Nephron progenitor cell (in vitro differentiated cells): ENCODE measurements around the gene SMPD3.

Experiments used
- DNase-seq: peaks from one replicate; pipeline ENCODE4 v3.0.0; 2021
- H3K27ac Mint-ChIP-seq: 2 replicates; pipeline ENCODE4 v1.8.0; 2021; ENCODE audit warnings: mild to moderate bottlenecking, moderate library complexity, mixed read lengths
- H3K27me3 Mint-ChIP-seq: 2 replicates; pipeline ENCODE4 v1.8.0; 2021; ENCODE audit warnings: mild to moderate bottlenecking, low read depth, mixed read lengths; ENCODE audit not compliant: poor library complexity
- H3K36me3 Mint-ChIP-seq: 2 replicates; pipeline ENCODE4 v1.8.0; 2021; ENCODE audit warnings: low read depth, mixed read lengths
- H3K4me1 Mint-ChIP-seq: 2 replicates; pipeline ENCODE4 v1.8.0; 2021; ENCODE audit warnings: mixed read lengths
- H3K4me3 Mint-ChIP-seq: 2 replicates; pipeline ENCODE4 v1.8.0; 2021; ENCODE audit warnings: mild to moderate bottlenecking, moderate library complexity, mixed read lengths
- H3K9me3 Mint-ChIP-seq: 2 replicates; pipeline ENCODE4 v1.8.0; 2021; ENCODE audit warnings: mild to moderate bottlenecking, moderate library complexity, mixed read lengths
- TF ChIP-seq, protein P1 (sequence below): fragments of 200-600 bp; sonication (generic); IDR thresholded peaks from 2 replicates; pipeline ENCODE4 v1.5.0; 2021; ENCODE audit warnings: antibody characterized with exemption

The SMPD3 gene

DNA sequence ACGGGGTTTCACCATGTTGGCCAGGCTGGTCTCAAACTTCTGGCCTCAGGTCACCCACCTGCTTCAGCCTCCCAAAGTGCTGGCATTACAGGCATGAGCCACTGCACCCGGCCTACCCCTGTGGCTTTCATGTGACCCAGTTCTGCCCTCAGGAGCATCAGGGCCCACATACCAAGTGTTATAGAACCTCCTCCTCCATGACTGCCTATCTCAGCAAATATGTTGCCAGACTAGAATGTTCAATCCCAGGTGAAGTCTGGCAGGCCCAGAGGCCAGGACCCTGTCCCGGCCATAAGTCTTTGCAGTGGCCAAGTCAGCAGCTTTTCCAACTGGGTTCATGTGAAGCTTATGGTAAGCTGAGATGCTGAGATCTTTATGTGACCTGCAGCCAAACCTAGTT is 9.8 kb upstream of the SMPD3 start:
- TF ChIP-seq, protein P1, sequence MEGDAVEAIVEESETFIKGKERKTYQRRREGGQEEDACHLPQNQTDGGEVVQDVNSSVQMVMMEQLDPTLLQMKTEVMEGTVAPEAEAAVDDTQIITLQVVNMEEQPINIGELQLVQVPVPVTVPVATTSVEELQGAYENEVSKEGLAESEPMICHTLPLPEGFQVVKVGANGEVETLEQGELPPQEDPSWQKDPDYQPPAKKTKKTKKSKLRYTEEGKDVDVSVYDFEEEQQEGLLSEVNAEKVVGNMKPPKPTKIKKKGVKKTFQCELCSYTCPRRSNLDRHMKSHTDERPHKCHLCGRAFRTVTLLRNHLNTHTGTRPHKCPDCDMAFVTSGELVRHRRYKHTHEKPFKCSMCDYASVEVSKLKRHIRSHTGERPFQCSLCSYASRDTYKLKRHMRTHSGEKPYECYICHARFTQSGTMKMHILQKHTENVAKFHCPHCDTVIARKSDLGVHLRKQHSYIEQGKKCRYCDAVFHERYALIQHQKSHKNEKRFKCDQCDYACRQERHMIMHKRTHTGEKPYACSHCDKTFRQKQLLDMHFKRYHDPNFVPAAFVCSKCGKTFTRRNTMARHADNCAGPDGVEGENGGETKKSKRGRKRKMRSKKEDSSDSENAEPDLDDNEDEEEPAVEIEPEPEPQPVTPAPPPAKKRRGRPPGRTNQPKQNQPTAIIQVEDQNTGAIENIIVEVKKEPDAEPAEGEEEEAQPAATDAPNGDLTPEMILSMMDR = no peak
- Mint-ChIP-seq H3K36me3 (no peaks in the 10 kb centered on the region), H3K27me3 (peaks cover 3% of the 10 kb centered on the region), H3K27ac (no peak overlapping the region), H3K4me1 (peaks cover 6% of the 10 kb centered on the region), H3K4me3 (no peak overlapping the region), H3K9me3 (peaks cover 7% of the 10 kb centered on the region)
- DNase-seq = no peak

DNA sequence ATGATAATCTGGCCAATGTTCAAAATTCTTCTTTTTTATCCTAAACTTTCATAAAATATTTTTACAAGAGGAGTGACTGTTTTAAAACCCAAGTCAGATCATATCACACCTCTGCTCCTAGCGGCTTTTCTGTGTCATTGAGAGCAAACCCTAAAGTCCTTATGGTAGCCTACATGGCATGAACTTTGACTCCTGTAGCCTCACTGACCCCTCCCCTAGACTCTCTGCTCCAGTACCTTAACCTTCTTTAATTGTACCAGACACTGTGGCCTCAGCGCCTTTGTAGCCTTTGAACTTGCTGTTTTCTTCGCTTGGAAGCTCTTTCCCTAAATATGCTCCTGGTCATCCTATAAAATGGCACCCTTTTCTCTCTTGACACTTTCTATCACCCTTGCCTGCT is 7.3 kb upstream of the SMPD3 start:
- no peaks in the 10 kb centered on the region for H3K36me3 Mint-ChIP-seq
- H3K27me3 Mint-ChIP-seq = peaks cover 3% of the 10 kb centered on the region
- peaks cover 12% of the 10 kb centered on the region for H3K4me1 Mint-ChIP-seq
- no peak for DNase-seq
- TF ChIP-seq, protein P1 = no peak
- no peak overlapping the region for H3K27ac Mint-ChIP-seq
- H3K4me3 Mint-ChIP-seq = no peak overlapping the region
- no peaks in the 10 kb centered on the region for H3K9me3 Mint-ChIP-seq

DNA sequence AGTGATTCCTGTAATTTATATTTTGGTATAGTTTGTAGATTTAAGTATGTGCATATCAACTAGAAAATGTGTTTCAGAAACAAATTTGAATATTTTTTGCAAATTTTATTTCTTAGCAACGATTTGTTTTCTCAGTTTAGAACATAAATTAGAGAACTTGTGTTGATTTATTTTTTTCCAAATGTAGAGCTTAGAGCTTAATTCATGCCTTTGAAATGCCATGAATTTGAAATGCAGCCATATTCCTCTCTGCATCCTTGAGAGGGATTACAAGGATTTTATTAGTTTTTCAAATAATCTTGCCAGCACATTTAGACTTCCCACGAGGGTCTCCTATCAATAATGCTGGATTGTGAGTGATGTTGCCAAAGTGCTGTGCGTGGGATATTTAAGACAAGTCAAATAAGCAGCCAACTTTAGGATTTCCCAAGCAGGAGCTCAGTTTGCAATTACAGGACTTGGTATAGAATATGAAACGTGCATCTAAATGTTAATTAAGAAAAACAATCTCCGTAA is 6.7 kb upstream of the SMPD3 start:
- H3K9me3 Mint-ChIP-seq = no peaks in the 10 kb centered on the region
- no peak for DNase-seq
- no peaks in the 10 kb centered on the region for H3K36me3 Mint-ChIP-seq
- peaks cover 19% of the 10 kb centered on the region for H3K4me1 Mint-ChIP-seq
- peaks cover 3% of the 10 kb centered on the region for H3K27me3 Mint-ChIP-seq
- no peak overlapping the region for H3K27ac Mint-ChIP-seq
- no peak overlapping the region for H3K4me3 Mint-ChIP-seq
- TF ChIP-seq, protein P1 = no peak

DNA sequence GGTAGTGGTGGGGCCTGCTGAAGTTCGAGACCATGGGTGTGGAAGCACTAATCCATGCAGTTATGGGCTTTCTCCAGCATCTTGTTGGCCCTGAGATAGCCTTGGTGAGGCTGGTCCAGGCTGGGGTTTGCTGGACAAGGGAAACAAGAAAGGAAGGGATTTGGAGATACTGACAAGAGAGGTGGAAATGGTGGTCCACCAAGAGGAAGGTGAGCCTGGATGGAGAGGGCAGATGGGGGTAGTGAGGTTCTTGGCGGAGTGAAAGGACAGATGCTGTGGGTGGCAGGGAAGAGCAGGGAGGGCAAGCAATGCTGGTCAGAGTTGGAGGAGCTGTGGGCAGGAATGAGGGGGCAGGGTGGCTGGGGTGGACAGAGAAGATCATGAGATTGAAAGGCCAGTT is 5.5 kb upstream of the SMPD3 start:
- no peak for DNase-seq
- TF ChIP-seq, protein P1 = no peak
- Mint-ChIP-seq H3K36me3 (no peaks in the 10 kb centered on the region), H3K27ac (no peak overlapping the region), H3K4me1 (peaks cover 27% of the 10 kb centered on the region), H3K4me3 (no peak overlapping the region), H3K27me3 (peaks cover 3% of the 10 kb centered on the region), H3K9me3 (no peaks in the 10 kb centered on the region)

DNA sequence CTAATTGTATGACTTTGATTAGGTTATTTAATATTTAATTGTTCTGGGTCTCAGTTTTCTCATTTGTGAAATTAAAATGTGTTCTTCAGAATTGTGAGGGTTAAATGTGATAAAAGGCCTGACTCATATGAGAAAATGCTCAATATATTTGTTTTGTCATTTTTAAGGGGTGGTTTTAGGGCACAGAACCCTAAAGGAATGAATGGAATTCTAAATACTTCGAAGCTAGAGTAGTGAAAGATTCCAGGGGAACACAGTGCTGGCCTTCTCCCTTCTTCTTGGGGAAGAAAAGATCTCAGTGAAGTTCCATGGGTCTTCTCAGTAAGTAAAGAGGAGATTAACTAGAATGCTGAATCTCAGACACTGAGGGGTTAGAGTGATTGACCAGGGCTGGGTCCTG is 3.9 kb upstream of the SMPD3 start:
- no peak overlapping the region for H3K27ac Mint-ChIP-seq
- TF ChIP-seq, protein P1 = no peak
- no peaks in the 10 kb centered on the region for H3K9me3 Mint-ChIP-seq
- H3K4me1 Mint-ChIP-seq = peaks cover 38% of the 10 kb centered on the region
- H3K36me3 Mint-ChIP-seq = no peaks in the 10 kb centered on the region
- H3K4me3 Mint-ChIP-seq = no peak overlapping the region
- peaks cover 12% of the 10 kb centered on the region for H3K27me3 Mint-ChIP-seq
- DNase-seq = no peak

DNA sequence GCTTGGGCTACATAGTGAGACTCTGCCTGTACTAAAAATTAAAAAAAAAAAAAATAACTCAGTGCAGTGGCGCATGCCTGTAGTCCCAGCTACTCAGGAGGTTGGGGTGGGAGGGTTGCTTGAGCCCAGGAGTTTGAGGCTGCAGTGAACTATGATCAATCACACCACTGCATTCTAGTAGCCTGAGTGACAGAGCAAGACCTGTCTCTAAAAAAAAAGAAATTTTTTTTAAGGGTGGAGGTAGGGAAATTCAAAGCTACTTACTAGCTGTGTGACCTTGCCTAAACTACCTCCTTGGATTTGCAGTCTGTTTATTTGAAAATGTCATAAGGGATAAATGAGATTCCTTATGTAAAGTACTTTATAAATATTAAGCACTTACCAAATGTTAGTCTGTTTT is 3.4 kb upstream of the SMPD3 start:
- Mint-ChIP-seq H3K4me1 (peaks cover 38% of the 10 kb centered on the region), H3K9me3 (no peaks in the 10 kb centered on the region), H3K27ac (no peak overlapping the region), H3K27me3 (peaks cover 17% of the 10 kb centered on the region), H3K36me3 (no peaks in the 10 kb centered on the region), H3K4me3 (no peak overlapping the region)
- TF ChIP-seq, protein P1 = no peak
- no peak for DNase-seq
